ENCODE data around the gene PRAMEF11.
"Not testable (repeated sequence)": the region's sequence is repeated elsewhere in the genome, so short reads cannot be mapped to it uniquely, and the experiment has no call there.

The PRAMEF11 gene

DNA sequence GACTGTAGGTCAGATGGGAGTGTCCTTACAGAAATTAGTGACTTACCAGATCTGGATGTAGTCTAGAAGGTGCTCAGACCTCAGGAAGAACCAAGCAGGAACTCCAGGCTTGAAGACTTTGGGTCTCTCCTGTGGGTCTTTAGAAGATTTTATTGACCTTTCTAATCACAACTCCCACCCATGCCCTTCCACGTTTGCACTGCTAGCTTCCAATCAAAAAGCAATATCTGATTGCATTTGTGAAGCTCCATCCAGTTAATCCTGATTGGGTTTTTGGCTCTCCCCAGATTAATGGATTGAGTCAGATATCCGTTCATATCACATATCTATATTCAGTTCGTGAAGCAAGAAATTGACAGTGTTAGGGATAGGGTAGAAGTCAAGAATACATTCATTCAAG lies at the start of gene PRAMEF11:
PRAMEF11 (minus strand) TSS at position 101 of the 400 bp plus-strand sequence. CDS start 2,621 bp downstream, outside the sequence.
- DNase-seq, result not testable (repeated sequence)

DNA sequence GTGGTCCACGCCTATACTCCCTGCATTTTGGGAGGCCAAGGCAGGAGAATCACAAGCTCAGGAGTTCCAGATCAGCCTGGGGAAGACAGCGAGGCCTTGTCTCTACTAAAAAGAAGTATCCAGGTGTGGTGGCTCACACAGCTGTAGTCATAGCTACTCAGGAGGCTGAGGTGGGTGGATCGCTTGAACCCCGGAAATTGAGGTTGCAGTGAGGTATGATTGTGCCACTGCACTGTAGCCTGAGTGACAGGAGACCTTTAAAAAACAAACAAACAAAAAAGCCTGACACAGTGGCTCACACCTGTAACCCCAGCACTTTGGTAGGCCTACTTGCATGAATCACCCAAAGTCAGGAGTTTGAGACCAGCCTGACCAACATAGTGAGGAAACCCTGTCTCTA lies 47.2 kb upstream of the PRAMEF11 start:
- not testable (repeated sequence) for DNase-seq

DNA sequence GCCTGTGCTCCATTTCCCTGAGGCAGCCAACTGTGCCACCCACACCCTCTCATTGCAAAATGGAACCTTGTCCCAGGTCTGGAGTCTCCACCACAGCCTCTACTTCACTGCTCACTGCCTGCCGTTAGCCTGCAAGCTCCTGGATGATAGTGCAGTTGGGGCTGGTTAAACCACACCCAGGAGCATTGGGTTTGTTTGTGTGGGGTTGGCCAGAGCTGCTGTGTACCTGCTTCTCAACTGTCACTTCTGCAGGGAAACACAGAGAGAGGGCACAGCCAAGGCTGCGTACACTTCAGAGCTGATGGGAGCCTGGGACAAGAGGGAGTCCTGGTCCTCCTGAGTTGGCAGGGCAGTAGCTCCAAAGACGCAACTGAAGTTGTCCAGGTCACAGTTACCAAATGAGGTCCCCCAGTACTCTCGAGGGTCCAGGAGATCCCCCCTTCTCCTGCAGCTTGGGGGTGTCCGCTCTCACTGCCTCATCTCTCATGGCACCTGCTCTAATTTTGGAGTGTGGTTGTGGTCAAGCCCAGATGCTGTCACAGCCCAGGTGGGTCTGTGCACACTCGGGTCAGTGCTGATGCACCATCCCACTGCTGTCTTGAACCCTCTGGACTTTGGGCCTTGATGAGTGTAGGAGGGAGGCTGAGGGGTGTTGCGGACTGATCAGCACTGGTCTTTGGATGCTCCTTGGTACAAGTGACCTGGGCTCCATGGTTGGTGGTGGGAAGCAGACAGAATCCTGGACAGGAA lies 32.1 kb upstream of the PRAMEF11 start:
- DNase-seq, result not testable (repeated sequence)

DNA sequence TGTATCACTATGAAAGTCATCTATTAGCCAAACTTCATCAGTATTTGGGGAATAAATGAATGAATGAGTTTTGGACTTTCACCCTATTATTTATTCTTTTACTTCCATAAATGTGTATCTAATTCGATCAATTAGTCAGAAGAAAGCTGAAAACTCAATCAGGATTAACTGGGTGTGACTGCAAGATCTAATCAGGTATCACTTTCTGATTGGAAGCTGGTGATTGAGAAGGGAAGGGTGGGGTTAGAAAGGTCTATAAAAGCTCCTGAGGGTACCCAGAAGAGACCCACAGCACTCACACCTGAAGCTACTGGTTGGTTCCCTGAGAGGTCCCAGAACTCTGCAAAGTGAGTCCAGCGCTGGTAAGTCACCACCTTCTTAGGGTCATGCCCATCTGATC lies 25.6 kb upstream of the PRAMEF11 start, which contains the start of gene PRAMEF2:
PRAMEF2 (plus strand) TSS at position 301 of the 400 bp plus-strand sequence. CDS start 1,924 bp downstream, outside the sequence.
- DNase-seq, result not testable (repeated sequence)

DNA sequence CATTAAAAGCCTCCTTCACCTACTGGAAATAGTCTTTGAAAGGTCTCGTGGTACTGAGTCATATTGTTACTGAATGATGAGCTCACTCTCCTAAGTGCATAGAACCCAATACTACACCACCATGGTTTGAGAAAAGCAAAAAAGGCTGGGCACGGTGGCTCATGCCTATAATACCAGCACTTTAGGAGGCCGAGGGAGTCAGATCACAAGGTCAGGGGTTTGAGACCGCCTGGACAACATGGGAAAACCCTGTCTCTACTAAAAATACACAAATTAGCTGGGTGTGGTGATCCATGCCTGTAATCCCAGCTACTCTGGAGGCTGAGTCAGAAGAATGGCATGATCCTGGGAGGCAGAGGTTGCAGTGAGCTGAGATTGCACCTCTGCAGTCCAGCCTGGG lies 20.6 kb upstream of the PRAMEF11 start:
- no peak for DNase-seq

DNA sequence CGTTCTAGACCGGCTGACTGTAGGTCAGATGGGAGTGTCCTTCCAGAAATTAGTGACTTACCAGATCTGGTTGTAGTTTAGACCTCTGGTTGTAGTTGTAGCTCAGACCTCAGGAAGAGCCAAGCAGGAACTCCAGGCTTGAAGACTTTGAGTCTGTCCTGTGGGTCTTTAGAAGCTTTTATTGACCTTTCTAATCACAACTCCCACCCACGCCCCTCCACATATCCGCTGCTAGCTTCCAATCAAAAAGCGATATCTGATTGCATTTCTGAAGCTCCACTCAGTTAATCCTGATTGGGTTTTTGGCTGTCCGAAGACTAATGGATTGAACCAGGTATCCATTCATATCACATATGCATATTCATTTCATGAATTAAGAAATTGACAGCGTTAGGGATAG lies 17.4 kb upstream of the PRAMEF11 start, which contains the start of gene HNRNPCL1:
HNRNPCL1 (minus strand) TSS at position 101 of the 400 bp plus-strand sequence. CDS start 431 bp downstream, outside the sequence.
- DNase-seq, result not testable (repeated sequence)

DNA sequence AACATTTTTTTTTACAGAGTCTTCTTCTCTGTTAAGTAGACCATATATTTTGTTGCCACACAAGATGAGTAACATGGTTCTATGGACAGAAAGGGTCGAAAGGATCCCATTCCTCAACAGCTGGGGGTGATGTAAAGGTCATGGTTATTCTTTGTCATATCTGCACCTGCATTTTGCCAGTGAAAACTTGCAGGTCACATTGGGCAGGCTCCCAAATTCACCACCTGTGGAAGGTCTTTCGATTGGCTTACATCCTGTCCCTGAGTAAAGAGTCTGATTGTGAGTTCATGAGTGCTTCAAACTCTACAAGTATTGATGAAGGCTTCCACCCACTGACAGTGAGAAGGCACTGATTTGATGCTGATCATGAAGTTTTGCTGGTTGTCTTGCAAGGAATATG lies 2.0 kb upstream of the PRAMEF11 start:
- not testable (repeated sequence) for DNase-seq

DNA sequence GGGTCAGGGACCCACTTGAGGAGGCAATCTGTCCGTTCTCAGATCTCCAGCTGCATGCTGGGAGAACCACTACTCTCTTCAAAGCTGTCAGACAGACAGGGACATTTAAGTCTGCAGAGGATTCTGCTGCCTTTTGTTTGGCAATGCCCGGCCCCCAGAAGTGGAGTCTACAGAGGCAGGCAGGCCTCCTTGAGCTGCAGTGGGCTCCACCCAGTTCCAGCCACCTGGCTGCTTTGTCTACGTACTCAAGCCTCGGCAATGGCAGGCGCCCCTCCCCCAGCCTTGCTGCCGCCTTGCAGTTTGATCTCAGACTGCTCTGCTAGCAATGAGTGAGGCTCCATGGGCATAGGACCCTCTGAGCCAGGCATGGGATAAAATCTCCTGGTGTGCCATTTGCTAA lies 12.1 kb downstream of the PRAMEF11 start:
- not testable (repeated sequence) for DNase-seq

DNA sequence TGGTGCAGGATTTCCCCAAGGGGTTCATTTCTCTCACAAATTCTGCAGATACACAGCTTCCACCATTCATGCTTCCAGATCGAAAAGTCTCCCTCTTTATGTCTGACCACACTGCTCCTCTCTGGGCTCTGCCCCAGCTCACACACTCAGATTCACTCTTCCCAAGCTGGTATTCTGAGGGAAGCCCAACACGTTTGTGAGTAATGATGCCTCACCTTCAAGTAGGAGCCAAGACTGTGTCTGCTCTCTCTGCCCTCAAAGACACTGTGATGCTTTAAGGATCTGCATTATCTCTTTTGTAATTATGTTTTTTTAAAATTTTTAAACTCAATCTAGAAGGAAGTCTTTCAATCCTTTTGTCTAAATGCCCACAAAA lies 19.8 kb downstream of the PRAMEF11 start:
- no peak for DNase-seq

DNA sequence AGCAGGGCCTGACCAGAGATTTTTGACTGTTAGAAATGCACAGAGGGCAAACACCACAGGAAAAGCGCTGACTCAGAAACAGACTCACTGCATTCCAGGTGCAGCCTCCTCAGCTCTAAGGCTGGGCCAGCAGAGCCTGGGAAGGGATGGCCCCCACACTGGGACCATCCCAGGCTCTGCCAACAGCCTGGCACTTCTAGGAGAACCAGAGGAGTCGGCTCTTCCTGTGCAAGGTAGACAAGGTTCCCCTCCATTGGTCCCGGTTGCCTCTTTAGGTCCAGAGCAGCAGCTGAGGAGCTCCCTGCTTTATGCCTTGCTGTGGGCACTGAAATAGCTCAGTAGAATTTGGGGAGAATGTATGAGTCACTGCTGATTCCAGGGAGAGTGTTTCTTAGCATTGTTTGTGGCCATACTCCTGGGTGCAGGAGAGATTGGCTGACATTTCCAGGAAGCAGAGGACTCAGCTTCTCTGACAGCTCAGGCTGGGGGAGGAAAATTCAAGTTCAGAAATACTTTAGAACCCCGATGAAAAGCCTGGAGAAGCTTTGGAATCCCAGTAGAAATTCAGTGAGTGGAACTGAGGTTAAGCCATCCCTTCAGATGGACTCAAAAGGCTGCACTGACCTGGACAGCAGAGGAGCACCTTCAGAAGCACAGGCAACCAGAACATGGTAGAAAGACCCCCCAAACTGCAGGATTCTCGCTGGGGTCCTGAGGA lies 20.4 kb downstream of the PRAMEF11 start:
- DNase-seq, result no peak

DNA sequence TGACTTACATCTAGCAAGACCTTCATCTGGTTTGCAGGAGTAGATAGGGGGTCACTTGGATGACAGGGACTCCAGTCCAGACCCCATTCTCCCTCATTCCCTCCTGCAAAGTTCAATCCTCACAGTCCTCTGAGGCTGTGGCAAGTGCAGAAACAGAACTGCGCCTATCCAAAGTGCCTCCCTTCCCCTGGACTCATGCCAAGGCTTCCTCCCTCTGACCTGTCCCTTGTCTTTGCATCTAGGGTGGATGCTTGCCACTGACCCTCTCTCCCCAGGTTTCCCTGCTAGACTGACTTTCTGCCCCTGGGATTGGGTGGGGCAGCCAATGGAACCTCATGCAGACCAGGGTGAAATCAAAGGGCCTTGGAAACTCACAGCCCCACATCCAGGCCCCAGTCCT lies 21.3 kb downstream of the PRAMEF11 start:
- DNase-seq, result no peak

DNA sequence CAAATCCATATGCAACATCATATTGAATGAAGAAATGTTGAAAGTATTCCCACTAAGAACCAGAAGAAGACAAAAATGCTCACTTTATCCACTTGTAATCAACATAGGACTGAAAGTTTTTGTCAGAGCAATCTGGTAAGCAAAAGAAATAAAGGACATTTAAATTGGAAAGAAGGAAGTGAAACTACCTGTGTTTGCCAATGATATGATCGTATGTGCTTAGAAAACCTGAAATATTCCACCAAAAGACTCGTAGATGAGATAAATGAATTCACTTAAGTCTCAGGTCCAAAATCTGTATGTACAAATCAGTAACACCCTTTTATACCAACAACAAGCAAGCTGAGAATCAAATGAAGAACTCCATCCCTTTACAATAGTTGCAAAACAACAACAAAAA lies 31.5 kb downstream of the PRAMEF11 start:
- DNase-seq, result no peak

DNA sequence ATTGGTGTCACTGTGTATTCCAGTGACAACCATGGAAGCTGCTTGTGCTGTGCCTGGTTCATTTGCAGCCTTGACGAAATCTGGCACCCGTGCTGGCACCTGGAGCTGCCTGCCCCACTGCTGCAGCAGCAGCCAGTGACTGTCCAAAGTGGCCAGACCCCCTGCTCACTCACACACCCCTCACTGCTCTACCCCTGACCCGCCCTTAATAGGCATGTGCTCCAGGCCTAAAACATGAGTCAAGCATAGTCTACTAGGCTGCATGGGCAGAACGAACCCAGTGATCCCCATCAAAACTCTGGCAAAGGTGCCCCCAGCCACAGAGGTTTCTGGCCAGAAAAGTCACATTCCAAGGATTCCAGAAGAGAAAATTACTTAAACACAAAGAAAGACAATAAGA lies 32.3 kb downstream of the PRAMEF11 start:
- no peak for DNase-seq

DNA sequence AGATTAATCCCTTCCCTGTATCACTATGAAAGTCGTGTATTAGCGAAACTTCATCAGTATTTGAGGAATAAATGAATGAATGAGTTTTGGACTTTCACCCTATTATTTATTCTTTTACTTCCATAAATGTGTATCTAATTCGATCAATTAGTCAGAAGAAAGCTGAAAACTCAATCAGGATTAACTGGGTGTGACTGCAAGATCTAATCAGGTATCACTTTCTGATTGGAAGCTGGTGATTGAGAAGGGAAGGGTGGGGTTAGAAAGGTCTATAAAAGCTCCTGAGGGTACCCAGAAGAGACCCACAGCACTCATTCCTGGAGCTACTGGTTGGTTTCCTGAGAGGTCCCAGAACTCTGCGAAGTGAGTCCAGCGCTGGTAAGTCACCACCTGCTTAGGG lies 40.1 kb downstream of the PRAMEF11 start, which contains the start of gene PRAMEF1:
PRAMEF1 (plus strand) TSS at position 301 of the 400 bp plus-strand sequence. CDS start 1,831 bp downstream, outside the sequence.
- not testable (repeated sequence) for DNase-seq

DNA sequence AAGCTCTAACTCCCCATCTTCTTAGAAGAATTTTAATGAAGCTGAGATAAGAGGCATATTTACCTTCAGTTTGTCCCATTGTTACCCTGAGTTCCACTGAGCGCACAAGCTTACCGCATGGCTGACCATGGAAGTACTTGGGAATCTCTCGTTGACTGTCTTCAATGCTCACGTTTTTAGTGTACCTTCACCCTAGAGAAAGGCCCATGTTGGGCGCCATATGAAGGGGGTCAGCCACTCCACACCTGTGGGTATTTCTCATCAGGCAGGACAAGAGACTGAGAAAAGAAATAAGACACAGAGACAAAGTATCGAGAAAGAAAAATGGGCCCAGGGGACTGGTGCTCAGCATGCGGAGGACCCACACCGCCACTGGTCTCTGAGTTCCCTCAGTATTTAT lies 46.5 kb downstream of the PRAMEF11 start:
- DNase-seq, result not testable (repeated sequence)

DNA sequence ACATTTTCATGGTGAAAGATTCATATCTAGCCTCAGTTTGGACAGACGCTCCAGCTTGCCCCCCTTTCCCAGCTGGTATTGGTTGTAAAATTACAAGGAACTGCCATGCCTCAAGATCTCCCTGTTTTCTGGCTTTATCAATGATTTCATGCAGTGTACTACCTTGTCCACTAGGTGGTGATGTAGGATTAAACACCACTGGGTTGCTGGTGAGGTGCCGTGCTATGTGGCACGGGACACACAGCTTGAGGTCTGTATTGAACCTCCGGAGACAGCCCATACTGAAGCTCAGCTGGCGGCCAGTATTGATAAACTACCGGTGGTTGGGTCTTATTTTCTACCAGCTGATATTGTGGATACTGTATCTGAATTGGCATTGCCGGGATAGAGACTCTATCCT lies 47.4 kb downstream of the PRAMEF11 start:
- not testable (repeated sequence) for DNase-seq

DNA sequence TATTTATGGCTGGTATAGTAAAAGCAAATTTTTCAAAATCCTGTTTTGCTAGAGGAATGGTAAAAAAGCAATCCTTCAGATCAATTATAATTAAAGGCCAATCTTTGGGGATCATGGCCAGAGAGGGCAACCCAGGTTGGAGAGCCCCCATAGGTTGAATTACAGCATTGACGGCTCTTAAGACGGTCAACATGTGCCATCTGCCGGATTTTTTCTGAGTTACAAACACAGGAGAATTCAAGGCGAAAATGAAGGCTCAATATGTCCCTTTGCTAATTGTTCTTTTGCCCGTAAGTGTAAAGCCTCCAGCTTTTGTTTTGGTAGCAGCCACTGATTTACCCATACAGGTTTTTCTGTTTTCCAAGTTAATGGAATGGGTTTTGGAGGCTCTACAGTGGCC lies 49.7 kb downstream of the PRAMEF11 start:
- not testable (repeated sequence) for DNase-seq

DNA sequence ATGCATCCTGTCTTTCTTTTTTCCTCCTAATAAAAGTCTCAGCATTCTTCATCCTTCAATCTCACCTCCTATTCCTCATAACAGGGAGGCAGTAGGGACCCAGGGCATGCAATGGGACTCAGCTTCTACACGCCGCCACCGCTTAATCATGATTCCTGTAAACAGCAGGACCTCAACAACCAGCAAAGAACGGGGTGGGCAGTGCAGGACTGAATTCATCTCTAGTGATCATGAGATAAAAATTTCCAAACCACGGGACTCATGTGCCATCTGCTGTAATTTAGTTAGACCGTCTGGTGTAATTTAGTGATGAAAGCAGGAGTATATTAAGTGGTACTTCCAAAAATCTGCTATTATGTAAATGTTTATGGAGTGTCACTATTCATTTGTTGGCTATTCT lies 52.3 kb downstream of the PRAMEF11 start:
- no peak for DNase-seq

DNA sequence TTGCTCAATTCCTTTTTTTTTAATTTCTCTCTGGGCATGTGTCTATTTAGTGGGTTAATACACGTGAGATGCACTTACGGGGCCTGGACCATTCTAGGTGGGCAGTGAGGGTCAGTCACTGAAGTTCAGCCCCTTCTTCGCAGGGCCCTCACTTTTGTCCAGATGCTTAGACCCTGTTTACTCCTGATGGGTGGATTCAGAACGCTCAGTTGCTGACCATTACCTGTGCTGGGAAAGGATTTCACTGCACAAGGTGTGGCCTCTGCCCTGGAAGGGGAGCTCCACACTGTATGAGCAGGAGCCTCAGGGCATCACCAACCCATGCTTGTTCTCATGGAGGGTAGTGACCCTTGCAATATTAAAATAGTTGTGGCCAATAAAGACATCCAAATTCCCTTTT lies 53.1 kb downstream of the PRAMEF11 start:
- no peak for DNase-seq

DNA sequence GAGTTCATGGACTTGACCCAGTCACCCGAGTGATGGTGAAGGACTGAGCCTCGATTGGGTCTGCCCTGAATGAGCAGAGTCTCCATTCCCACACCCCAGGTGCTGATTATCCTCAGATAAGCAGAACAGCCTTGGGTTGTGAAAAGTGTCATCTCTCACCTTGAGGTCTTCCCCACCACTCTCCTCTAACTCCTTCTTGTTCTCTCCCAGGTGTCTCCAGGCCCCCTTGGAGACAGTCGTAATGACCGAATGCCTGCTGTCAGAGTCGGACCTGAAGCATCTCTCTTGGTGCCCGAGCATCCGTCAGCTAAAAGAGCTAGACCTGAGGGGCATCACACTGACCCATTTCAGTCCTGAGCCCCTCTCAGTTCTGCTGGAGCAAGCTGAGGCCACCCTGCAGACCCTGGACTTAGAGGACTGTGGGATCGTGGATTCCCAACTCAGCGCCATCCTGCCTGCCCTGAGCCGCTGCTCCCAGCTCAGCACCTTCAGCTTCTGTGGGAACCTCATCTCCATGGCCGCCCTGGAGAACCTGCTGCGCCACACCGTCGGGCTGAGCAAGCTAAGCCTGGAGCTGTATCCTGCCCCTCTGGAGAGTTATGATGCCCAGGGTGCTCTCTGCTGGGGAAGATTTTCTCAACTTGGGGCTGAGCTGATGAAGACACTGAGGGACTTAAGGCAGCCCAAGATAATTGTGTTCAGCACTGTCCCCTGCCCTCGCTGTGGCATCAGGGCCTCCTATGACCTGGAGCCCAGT lies 54.2 kb downstream of the PRAMEF11 start:
- DNase-seq, result no peak

DNA sequence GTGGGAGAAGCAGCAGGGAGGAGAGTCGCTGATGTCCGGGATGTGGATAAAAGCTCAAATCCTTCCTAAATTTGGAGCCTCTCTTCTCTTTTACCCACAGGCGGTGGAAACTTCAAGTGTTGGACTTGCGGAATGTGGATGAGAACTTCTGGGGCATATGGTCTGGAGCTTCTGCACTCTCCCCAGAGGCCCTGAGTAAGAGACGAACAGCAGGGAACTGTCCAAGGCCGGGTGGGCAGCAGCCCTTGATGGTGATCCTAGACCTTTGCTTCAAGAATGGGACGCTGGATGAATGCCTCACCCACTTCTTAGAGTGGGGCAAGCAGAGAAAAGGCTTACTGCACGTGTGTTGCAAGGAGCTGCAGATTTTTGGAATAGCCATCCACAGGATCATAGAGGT lies 55.8 kb downstream of the PRAMEF11 start:
- DNase-seq, result no peak

DNA sequence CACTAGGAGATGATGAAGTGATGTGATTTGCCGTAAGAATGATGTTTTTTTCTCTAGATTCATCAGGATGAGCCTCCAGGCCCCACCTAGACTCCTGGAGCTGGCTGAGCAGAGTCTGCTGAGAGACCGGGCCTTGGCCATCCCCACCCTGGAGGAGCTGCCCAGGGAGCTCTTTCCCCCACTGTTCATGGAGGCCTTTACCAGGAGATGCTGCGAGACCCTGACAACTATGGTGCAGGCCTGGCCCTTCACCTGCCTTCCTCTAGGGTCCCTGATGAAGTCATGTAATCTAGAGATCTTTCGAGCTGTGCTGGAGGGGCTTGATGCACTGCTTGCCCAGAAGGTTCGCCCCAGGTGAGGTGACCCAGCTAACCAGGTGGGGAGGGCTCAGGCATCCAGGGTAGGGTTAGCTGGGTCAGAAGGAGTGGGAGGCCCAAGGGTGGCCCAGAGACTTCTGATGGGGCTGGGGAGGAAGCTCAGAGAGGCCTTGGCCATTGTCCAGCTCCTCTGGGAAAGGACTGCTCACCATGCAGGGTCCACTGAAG lies 56.3 kb downstream of the PRAMEF11 start:
- DNase-seq, result no peak
